Activated naive CD4-positive, alpha-beta T cell treated with anti-CD3 and anti-CD28 coated beads for 36 hours (primary cell): ENCODE measurements around the gene TRIM23. TPM values are rescaled to one million over a fixed set of nuclear protein-coding genes. Genes with fewer than 3 reads are reported as not detected.

Source experiments
- CTCF ChIA-PET: fragments of 350-600 bp; sonication (Branson Sonifier 250); formaldehyde crosslinking; loops from one replicate; lab custom pipeline; 2021; ENCODE audit warnings: antibody characterized with exemption; lab: Charles Lee
- DNase-seq: peaks from one replicate; pipeline ENCODE4 v3.0.0-alpha.2; 2020
- H3K27ac Mint-ChIP-seq: one replicate; pipeline ENCODE4 v1.8.0; 2021; ENCODE audit warnings: mild to moderate bottlenecking, mixed read lengths
- H3K27me3 Mint-ChIP-seq: one replicate; pipeline ENCODE4 v1.8.0; 2021; ENCODE audit warnings: low read depth, mixed read lengths
- H3K36me3 Mint-ChIP-seq: one replicate; pipeline ENCODE4 v1.8.0; 2021; ENCODE audit warnings: low read depth, mixed read lengths
- H3K4me1 Mint-ChIP-seq: one replicate; pipeline ENCODE4 v1.8.0; 2021; ENCODE audit warnings: low read depth, mixed read lengths
- H3K4me3 Mint-ChIP-seq: one replicate; pipeline ENCODE4 v1.8.0; 2021; ENCODE audit warnings: mild to moderate bottlenecking, moderate library complexity, mixed read lengths
- H3K9me3 Mint-ChIP-seq: one replicate; pipeline ENCODE4 v1.8.0; 2021; ENCODE audit warnings: mixed read lengths
- intact Hi-C: fragments of 100-400 bp; cut with micrococcal nuclease; formaldehyde crosslinking; loops from one replicate; pipeline ENCODE4 v1.15.1; 2023
- total RNA-seq, 2 experiments: library from RNA; stranded (reverse); gene quantifications; one replicate each; pipeline ENCODE4 v1.2.3, GENCODE V29; 2021

Gene TRIM23
- total RNA-seq, 2 experiments from 2014 or later = 6.2 to 7.1 TPM

DNA sequence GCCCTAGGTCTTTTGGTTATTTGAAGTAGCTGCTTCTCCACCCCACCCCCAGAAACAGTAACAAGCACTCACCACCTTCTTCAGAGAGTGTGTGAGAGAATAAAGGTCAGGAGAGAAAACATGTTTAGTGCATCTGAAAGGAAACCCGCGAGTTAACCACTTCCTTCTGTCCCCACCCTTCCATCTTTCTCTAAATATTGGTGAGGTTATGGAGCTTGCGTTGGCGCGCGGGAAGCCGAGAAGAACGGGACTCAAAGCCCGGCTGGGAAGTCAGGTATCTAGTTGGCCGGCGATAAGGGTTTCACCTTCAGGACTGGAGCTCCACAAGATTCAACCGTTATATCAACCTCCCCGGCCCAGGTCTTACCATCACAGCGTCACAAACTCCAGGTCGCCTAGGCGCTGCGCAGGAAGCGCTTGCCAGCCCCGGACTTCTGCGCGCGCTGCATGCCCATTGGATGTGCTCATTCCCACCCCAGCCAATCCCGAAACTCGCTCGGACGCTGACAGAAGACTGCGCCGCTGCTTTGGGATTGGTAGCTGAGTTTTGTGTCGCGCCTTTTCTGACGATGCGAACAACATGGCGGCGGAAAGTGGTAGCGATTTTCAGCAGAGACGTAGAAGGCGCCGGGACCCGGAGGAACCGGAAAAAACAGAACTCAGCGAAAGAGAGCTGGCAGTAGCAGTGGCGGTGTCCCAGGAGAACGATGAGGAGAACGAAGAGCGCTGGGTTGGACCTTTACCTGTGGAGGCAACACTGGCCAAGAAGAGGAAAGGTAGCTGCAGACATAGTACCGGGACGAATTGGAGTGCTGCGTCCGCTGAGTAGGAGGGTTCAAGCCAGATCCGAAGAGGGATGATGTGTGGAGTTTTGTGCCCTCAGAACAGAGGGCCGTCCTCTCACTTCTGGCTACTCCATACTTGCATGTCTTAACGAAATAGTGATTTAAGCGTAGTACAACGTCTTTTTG, 61.1 kb downstream of the TRIM23 start, which contains the start of the genes CENPK and PPWD1:
CENPK (minus strand) TSS at position 438 of the 971 bp plus-strand sequence. CDS start 8,261 bp downstream, outside the sequence.
PPWD1 (plus strand) TSS at position 566 of the 971 bp plus-strand sequence; CDS start at position 581, 15 bp downstream.
- H3K36me3 Mint-ChIP-seq = peaks cover 28% of the 10 kb centered on the region
- H3K4me1 Mint-ChIP-seq = peaks cover 45% of the 10 kb centered on the region
- peak; percentile 98 for DNase-seq
- CTCF ChIA-PET = interaction anchor here (0.6 to 1.1 kb wide), 2 partner anchors 11 to 60 kb away, joined by 3 to 5 read pairs; no protein-coding TSS in a partner anchor
- no peaks in the 10 kb centered on the region for H3K27me3 Mint-ChIP-seq
- H3K27ac Mint-ChIP-seq = peak within 1 kb of the TSS; percentile 96
- H3K9me3 Mint-ChIP-seq = no peaks in the 10 kb centered on the region
- H3K4me3 Mint-ChIP-seq = peak within 1 kb of the TSS; percentile 98
- intact Hi-C loops = loop anchor here (1.0 to 2.0 kb wide), 8 partner anchors 61 to 795 kb away; partner anchors contain the start of genes CWC27, ERBIN, SREK1 and SREK1IP1

DNA sequence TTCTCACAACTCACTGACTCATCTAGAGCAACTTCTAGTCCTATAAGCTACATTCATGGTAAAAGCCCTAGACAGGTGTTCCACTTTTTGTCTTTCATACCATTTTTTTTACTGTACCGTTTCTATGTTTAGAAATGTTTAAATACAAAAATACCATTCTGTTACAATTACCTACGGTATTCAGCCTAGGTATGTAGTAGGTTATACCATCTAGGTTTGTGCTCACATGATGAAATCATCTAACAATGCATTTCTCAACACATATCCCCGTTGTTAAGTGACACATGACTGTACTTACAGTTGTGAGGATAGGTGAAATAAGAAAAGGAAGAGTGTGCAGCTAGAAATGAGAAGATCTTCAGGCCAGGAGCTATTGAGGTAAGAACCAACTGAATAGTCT, 67.4 kb downstream of the TRIM23 start:
- intact Hi-C loops = no loop called here
- DNase-seq = no peak
- no peaks in the 10 kb centered on the region for H3K27me3 Mint-ChIP-seq
- H3K4me3 Mint-ChIP-seq = no peak overlapping the region
- no peak overlapping the region for H3K27ac Mint-ChIP-seq
- peaks cover 11% of the 10 kb centered on the region for H3K4me1 Mint-ChIP-seq
- CTCF ChIA-PET = interaction anchor here (0.8 to 1.0 kb wide), 2 partner anchors 9 to 32 kb away, joined by 3 read pairs; no protein-coding TSS in a partner anchor
- no peaks in the 10 kb centered on the region for H3K9me3 Mint-ChIP-seq
- peaks cover 50% of the 10 kb centered on the region for H3K36me3 Mint-ChIP-seq

DNA sequence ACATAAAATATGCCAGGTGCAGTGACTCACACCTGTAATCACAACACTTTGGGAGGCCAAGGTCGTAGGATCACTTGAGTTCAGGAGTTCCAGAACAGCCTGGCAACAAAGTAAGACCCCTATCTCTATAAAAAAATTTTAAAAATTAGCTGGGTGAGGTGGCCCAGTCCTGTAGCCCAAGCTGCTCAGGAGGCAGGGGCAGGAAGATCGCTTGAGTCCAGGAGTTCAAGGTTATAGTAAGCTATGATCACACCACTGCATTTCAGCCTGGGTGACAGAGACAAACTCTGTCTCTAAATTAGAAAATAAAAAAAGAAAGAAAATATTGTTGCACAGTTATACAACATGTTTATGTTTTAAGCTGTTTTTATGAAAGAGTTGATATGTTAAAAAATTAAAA, 68.0 kb downstream of the TRIM23 start:
- intact Hi-C loops = no loop called here
- Mint-ChIP-seq H3K4me3 (no peak overlapping the region), H3K36me3 (peaks cover 47% of the 10 kb centered on the region), H3K27me3 (no peaks in the 10 kb centered on the region), H3K4me1 (peaks cover 7% of the 10 kb centered on the region), H3K27ac (no peak overlapping the region), H3K9me3 (no peaks in the 10 kb centered on the region)
- no peak for DNase-seq
- CTCF ChIA-PET = interaction anchor here (0.8 to 1.0 kb wide), 2 partner anchors 9 to 33 kb away, joined by 3 read pairs; no protein-coding TSS in a partner anchor

DNA sequence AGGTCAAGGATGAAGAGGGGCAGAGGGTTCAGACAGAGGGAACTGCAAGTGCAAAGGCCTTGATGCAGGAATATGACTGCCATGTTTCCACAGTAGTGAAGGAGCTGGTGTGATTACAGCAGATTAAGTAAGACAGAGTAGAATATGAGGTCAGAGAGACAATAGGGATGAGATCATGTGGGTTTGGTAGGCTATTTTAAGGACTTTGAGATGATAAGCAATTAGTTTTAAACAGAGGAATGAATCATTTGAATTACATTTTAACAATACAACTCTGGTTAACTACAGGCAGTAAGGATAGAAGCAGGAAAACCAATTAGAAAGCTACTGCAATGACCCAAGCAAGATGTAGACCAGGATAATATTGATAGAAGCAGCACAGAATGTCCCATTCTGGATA, 68.8 kb downstream of the TRIM23 start:
- DNase-seq = no peak
- no peak overlapping the region for H3K4me3 Mint-ChIP-seq
- intact Hi-C loops = no loop called here
- H3K36me3 Mint-ChIP-seq = peaks cover 50% of the 10 kb centered on the region
- no peaks in the 10 kb centered on the region for H3K9me3 Mint-ChIP-seq
- H3K27ac Mint-ChIP-seq = no peak overlapping the region
- no peaks in the 10 kb centered on the region for H3K27me3 Mint-ChIP-seq
- peaks cover 4% of the 10 kb centered on the region for H3K4me1 Mint-ChIP-seq
- CTCF ChIA-PET = no interaction called here

DNA sequence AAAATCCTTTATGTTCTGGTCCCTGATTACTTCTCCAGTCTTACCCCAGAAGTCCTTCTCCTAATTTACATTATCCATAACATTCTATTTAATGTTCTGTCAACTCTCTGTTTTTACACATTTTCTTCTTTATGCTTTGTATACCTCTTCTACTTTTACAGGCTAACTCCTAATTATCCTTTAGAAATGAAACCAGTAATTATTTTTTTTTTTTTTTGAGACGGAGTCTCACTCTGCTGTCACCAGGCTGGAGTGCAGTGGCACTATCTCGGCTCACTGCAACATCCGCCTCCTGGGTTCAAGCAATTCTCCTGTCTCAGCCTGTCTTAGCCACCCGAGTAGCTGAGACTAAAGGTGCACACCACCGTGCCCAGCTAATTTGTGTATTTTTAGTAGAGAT, 70.2 kb downstream of the TRIM23 start:
- CTCF ChIA-PET = interaction anchor here (0.6 kb wide), 1 partner anchor 378 kb away, joined by 4 read pairs; no protein-coding TSS in a partner anchor
- Mint-ChIP-seq H3K27me3 (no peaks in the 10 kb centered on the region), H3K4me3 (no peak overlapping the region)

DNA sequence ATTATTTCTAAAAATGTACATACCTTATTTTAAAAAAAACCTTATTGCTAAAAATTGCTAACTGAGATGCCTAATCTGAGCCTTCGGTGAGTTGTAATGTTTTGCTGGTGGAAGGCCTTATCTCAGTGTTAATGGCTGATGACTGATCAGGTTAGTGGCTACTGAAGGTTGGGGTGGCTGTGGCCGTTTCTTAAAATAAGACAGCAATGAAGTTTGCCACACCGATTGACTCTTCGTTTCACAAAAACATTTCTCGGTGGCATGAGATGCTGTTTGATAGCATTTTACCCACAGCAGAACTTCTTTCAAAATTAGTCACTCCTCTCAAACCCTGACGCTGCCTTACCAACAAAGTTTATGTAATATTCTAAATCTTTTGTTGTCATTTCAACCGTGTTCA, 75.9 kb downstream of the TRIM23 start:
- H3K4me3 Mint-ChIP-seq = no peak overlapping the region
- intact Hi-C loops = no loop called here
- no peak for DNase-seq
- no peaks in the 10 kb centered on the region for H3K9me3 Mint-ChIP-seq
- H3K4me1 Mint-ChIP-seq = no peaks in the 10 kb centered on the region
- H3K27me3 Mint-ChIP-seq = no peaks in the 10 kb centered on the region
- no peak overlapping the region for H3K27ac Mint-ChIP-seq
- CTCF ChIA-PET = no interaction called here
- H3K36me3 Mint-ChIP-seq = peaks cover 62% of the 10 kb centered on the region

More for the DNA sequence above, 70.2 kb downstream of the TRIM23 start:
- H3K36me3 Mint-ChIP-seq = peaks cover 52% of the 10 kb centered on the region
- H3K9me3 Mint-ChIP-seq = no peaks in the 10 kb centered on the region
- no peak overlapping the region for H3K27ac Mint-ChIP-seq
- peaks cover 3% of the 10 kb centered on the region for H3K4me1 Mint-ChIP-seq
- intact Hi-C loops = no loop called here
- DNase-seq = no peak

DNA sequence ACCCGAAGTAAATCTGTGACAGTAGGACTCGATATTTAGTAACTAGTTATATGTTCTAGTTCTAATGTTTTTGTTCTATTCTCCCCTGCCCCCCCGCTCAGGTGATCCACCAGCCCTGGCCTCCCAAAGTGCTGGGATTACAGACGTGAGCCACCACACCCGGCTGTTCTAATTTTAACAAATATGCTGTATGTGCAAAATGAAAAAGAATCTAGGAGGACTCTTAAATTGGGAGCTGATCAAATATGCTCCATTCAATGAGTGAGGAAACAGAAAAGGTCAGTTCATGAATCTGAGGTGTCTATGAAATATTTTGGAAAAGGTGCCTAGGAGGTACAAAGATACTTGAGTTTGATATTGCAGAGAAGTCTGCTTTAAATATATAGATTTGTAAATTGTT, 78.0 kb downstream of the TRIM23 start:
- no peak for DNase-seq
- Mint-ChIP-seq H3K27me3 (no peaks in the 10 kb centered on the region), H3K27ac (no peak overlapping the region), H3K4me1 (no peaks in the 10 kb centered on the region), H3K36me3 (peaks cover 73% of the 10 kb centered on the region), H3K9me3 (no peaks in the 10 kb centered on the region), H3K4me3 (no peak overlapping the region)
- CTCF ChIA-PET = no interaction called here
- intact Hi-C loops = no loop called here

DNA sequence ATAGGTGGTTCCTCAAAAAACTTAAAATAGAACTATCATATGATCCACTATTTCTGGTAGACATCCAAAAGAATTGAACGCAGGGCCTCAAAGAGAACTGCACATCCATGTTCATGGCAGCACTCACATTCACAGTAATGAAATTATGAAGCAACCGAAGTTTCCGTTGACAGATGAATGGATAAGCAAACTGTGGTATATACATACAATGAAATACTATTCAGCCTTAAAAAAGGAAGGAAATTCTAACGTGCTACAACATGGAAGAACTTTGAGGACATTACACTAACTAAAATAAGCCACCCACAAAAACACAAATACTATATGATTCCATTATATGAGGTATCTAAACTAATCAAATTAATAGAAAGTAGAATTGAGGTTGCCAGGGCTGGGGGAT, 79.7 kb downstream of the TRIM23 start:
- intact Hi-C loops = no loop called here
- no peaks in the 10 kb centered on the region for H3K27me3 Mint-ChIP-seq
- no peaks in the 10 kb centered on the region for H3K4me1 Mint-ChIP-seq
- H3K9me3 Mint-ChIP-seq = no peaks in the 10 kb centered on the region
- no peak for DNase-seq
- peaks cover 72% of the 10 kb centered on the region for H3K36me3 Mint-ChIP-seq
- H3K4me3 Mint-ChIP-seq = no peak overlapping the region
- CTCF ChIA-PET = interaction anchor here (0.7 kb wide), 1 partner anchor 20 kb away, joined by 3 read pairs; no protein-coding TSS in a partner anchor
- no peak overlapping the region for H3K27ac Mint-ChIP-seq

DNA sequence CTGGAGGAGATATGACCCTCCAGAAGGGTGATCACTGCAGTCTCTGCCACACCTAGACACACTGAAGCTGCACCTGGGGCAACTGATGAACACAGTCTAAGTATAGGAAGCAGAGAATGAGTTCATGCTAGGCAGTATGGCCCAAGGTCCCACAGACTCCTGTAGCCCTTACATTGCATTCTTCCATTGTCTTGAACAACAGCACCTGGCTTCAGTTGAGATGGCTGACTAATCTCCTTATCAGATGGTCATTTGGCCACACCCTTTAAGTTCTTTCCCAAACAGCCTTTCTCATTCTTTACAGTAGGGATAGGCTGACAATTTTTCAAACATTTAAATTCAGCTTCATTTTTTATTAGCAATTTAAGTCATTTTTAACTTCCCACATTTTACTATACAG, 84.3 kb downstream of the TRIM23 start:
- no peaks in the 10 kb centered on the region for H3K9me3 Mint-ChIP-seq
- no peak overlapping the region for H3K27ac Mint-ChIP-seq
- DNase-seq = no peak
- CTCF ChIA-PET = no interaction called here
- no peaks in the 10 kb centered on the region for H3K27me3 Mint-ChIP-seq
- H3K4me1 Mint-ChIP-seq = no peaks in the 10 kb centered on the region
- H3K36me3 Mint-ChIP-seq = peaks cover 54% of the 10 kb centered on the region
- intact Hi-C loops = no loop called here
- no peak overlapping the region for H3K4me3 Mint-ChIP-seq

Other genes with a start within 250 kb of the TRIM23 start
- under 1 TPM; 0.86 to 0.93 TPM for gene ADAMTS6, start 142.4 kb downstream of the TRIM23 start, total RNA-seq
- 10 to 100 TPM; 80.9 to 83.1 TPM for gene CENPK, start 61.2 kb downstream of the TRIM23 start, total RNA-seq
- gene PPWD1, start 61.0 kb downstream of the TRIM23 start, total RNA-seq = 10 to 100 TPM; 33.6 to 33.9 TPM
- gene SHLD3, start 694 bp upstream of the TRIM23 start, total RNA-seq = 1 to 10 TPM; 2.9 to 3.1 TPM
- 10 to 100 TPM; 25.7 to 29.0 TPM for gene TRAPPC13, start 694 bp upstream of the TRIM23 start, total RNA-seq
- 10 to 100 TPM; 16.1 to 17.3 TPM for gene SGTB, start 97.8 kb upstream of the TRIM23 start, total RNA-seq
- 10 to 100 TPM; 32.4 to 35.5 TPM for gene NLN, start 97.9 kb upstream of the TRIM23 start, total RNA-seq